SK-N-SH (cell line): ENCODE results near the gene MPO. TPM values are rescaled to one million over a fixed set of nuclear protein-coding genes. Genes with fewer than 3 reads are reported as not detected.

Experiments
- CTCF ChIA-PET: fragments of 300-600, 350-600 bp; formaldehyde crosslinking; extraction: SDS; loops from one replicate; lab custom pipeline; 2021; lab: Yijun Ruan, JAX
- POLR2A ChIA-PET: fragments of 350-600 bp; sonication (Branson Sonifier 250); formaldehyde crosslinking; extraction: SDS; loops from one replicate; lab custom pipeline; 2020; ENCODE audit warnings: antibody characterized with exemption, inconsistent platforms; lab: Yijun Ruan, JAX
- DNase-seq: peaks from one replicate; pipeline ENCODE4 v3.0.0; 2012
- H2AFZ ChIP-seq: fragments of 200-600 bp; sonication (generic); 2 replicates; pipeline ENCODE4 v1.8.1; 2016; ENCODE audit warnings: antibody characterized with exemption, mild to moderate bottlenecking, low read depth
- H3F3A ChIP-seq: fragments of 200-600 bp; sonication (generic); replicated peaks from 2 replicates; pipeline ENCODE3; 2016; ENCODE audit warnings: antibody characterized with exemption, mild to moderate bottlenecking; ENCODE audit not compliant: insufficient read depth
- H3K27ac ChIP-seq, 2 experiments: fragments of 200-500 bp in 1 of 2; fragments of 200-600 bp in 1 of 2; sonication (Bioruptor generic) in 1 of 2; sonication (generic), shearing (Covaris generic) in 1 of 2; 2 replicates each; pipeline versions ENCODE4 v1.5.1 to v1.6.1; 2014 to 2016; ENCODE audit warnings: low read depth in 2 of 2, inconsistent platforms in 1 of 2, low read length in 1 of 2, mild to moderate bottlenecking in 1 of 2, mixed read lengths in 1 of 2
- H3K27me3 ChIP-seq: fragments of 200-600 bp; sonication (generic), shearing (Covaris generic); 2 replicates; pipeline ENCODE4 v1.6.1; 2016; ENCODE audit warnings: mixed run types; ENCODE audit not compliant: insufficient read depth
- H3K36me3 ChIP-seq, 2 experiments: fragments of 200-500 bp in 1 of 2; fragments of 200-600 bp in 1 of 2; sonication (Bioruptor generic) in 1 of 2; sonication (generic) in 1 of 2; replicated peaks in 1 of 2; 2 replicates each; pipeline versions ENCODE3 to v1.5.1; 2014 to 2016; ENCODE audit warnings: low read length in 1 of 2, mild to moderate bottlenecking in 1 of 2; ENCODE audit not compliant: insufficient read depth in 2 of 2, control insufficient read depth in 1 of 2
- H3K4me1 ChIP-seq, 2 experiments: fragments of 200-500 bp in 1 of 2; fragments of 200-600 bp in 1 of 2; sonication (Bioruptor generic) in 1 of 2; sonication (generic), shearing (Covaris generic) in 1 of 2; 2 replicates each; pipeline versions ENCODE4 v1.5.1 to v1.6.1; 2014 to 2016; ENCODE audit warnings: low read depth in 1 of 2, low read length in 1 of 2, mixed run types in 1 of 2; ENCODE audit not compliant: insufficient read depth in 2 of 2, control insufficient read depth in 1 of 2
- H3K4me2 ChIP-seq: fragments of 200-600 bp; sonication (generic), shearing (Covaris generic); 2 replicates; pipeline ENCODE4 v1.6.1; 2017; ENCODE audit warnings: mixed run types
- H3K4me3 ChIP-seq, 2 experiments: fragments of 200-500 bp in 1 of 2; fragments of 200-600 bp in 1 of 2; sonication (Bioruptor generic) in 1 of 2; sonication (generic), shearing (Covaris generic) in 1 of 2; 2 replicates each; pipeline versions ENCODE4 v1.5.1 to v1.8.1; 2014 to 2016; ENCODE audit warnings: low read depth in 2 of 2, inconsistent platforms in 1 of 2, low read length in 1 of 2, mild to moderate bottlenecking in 1 of 2, mixed read lengths in 1 of 2, moderate library complexity in 1 of 2
- H3K79me2 ChIP-seq: fragments of 200-600 bp; sonication (generic); 2 replicates; pipeline ENCODE4 v1.8.1; 2017; ENCODE audit warnings: mild to moderate bottlenecking; ENCODE audit not compliant: insufficient read depth
- H3K9ac ChIP-seq: fragments of 200-600 bp; sonication (generic); 2 replicates; pipeline ENCODE4 v1.6.1; 2017; ENCODE audit warnings: mixed run types
- H3K9me2 ChIP-seq: fragments of 200-600 bp; sonication (generic); 2 replicates; pipeline ENCODE4 v1.6.1; 2017; ENCODE audit warnings: mixed run types
- H3K9me3 ChIP-seq: fragments of 200-600 bp; sonication (generic); 2 replicates; pipeline ENCODE4 v1.6.1; 2017; ENCODE audit warnings: mixed run types, mild to moderate bottlenecking, moderate library complexity
- H4K20me1 ChIP-seq: fragments of 200-600 bp; sonication (generic); 2 replicates; pipeline ENCODE4 v1.6.1; 2017; ENCODE audit warnings: mild to moderate bottlenecking, mixed run types; ENCODE audit not compliant: insufficient read depth
- EP300 ChIP-seq, 2 experiments: IDR thresholded peaks; 2 replicates each; pipeline versions ENCODE4 v1.4.0 to v1.6.1; 2012; ENCODE audit warnings: borderline replicate concordance in 1 of 2, low read depth in 1 of 2, low read length in 1 of 2
- NRF1 ChIP-seq: IDR thresholded peaks from 2 replicates; pipeline ENCODE4 v1.6.1; 2012; ENCODE audit warnings: low read depth, mild to moderate bottlenecking, low read length
- POLR2AphosphoS5 ChIP-seq: IDR thresholded peaks from 2 replicates; pipeline ENCODE4 v1.6.1; 2012; ENCODE audit warnings: low read depth, low read length
- RCOR1 ChIP-seq: fragments of 150-350 bp; IDR thresholded peaks from 2 replicates; pipeline ENCODE4 v1.6.1; 2017; ENCODE audit warnings: antibody characterized with exemption, low read length
- RXRA ChIP-seq: IDR thresholded peaks from 2 replicates; pipeline ENCODE4 v1.4.0; 2012; ENCODE audit warnings: low read depth, mild to moderate bottlenecking, borderline replicate concordance
- SIN3A ChIP-seq: IDR thresholded peaks from 2 replicates; pipeline ENCODE4 v1.6.1; 2012; ENCODE audit warnings: low read depth, mild to moderate bottlenecking, low read length, moderate library complexity, borderline replicate concordance
- SMC3 ChIP-seq: IDR thresholded peaks from 2 replicates; pipeline ENCODE4 v1.6.1; 2012; ENCODE audit warnings: low read depth, low read length, improper control_type of control experiment
- TCF12 ChIP-seq: IDR thresholded peaks from 2 replicates; pipeline ENCODE4 v1.4.0; 2012
- TEAD4 ChIP-seq: IDR thresholded peaks from 2 replicates; pipeline ENCODE4 v1.4.0; 2012; ENCODE audit warnings: mild to moderate bottlenecking, borderline replicate concordance; ENCODE audit not compliant: insufficient read depth
- YY1 ChIP-seq: IDR thresholded peaks from 2 replicates; pipeline ENCODE4 v1.4.0; 2012; ENCODE audit warnings: low read depth, mild to moderate bottlenecking
- WGBS: methylation state at CpG from one replicate; pipeline ENCODE4 v1.1.6; 2017; ENCODE audit warnings: low lambda C conversion rate; 5-methylcytosine and 5-hydroxymethylcytosine counted together
- polyA plus RNA-seq, 3 experiments: library from polyadenylated mRNA; depleted of rRNA; stranded (reverse); fragments of >200 nt; gene quantifications; 2 replicates each; pipeline ENCODE4 v1.2.3, GENCODE V29; 2012
- TF ChIP-seq, protein P1 (sequence below): IDR thresholded peaks from 2 replicates; pipeline ENCODE4 v1.4.0; 2012; ENCODE audit warnings: low read depth, borderline replicate concordance
- TF ChIP-seq, protein P2 (sequence below): IDR thresholded peaks from 2 replicates; pipeline ENCODE4 v1.6.1; 2012; ENCODE audit warnings: mild to moderate bottlenecking, low read depth, low read length, moderate library complexity
- TF ChIP-seq, protein P3 (sequence below): fragments of 150-350 bp; IDR thresholded peaks from 2 replicates; pipeline ENCODE4 v1.6.1; 2017; ENCODE audit warnings: antibody characterized with exemption, low read length, low read depth, borderline replicate concordance
- TF ChIP-seq, protein P4 (sequence below): fragments of 150-350 bp; IDR thresholded peaks from 2 replicates; pipeline ENCODE4 v1.6.1; 2016; ENCODE audit warnings: mild to moderate bottlenecking, low read depth, low read length

The MPO gene
- polyA plus RNA-seq, 1 of the 3 experiments (the other 2 are of a cell fraction): not detected

DNA sequence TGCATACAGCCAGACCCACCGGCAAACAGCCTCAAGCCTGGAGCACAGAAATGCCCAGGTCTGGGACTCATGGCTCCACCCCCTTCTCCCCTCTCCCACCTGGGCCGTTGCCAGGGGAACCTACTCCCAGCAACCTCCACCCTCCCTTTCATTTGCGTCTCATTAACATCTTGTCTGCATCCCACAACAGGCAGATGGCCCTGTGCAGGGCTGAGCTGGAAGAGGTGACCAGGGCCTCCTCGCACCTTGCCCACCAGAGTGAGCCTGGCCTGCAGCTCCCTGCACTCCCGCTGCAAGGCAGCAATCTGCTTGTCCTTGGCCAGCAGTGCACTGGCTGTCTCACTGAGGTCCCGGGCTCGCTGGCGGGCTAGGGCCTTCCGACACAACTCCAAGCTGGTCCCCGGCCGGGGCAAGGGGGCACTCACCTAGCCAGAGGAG, 44.6 kb upstream of the MPO start:
- Histone ChIP-seq H3K4me1 (peaks cover 0 to 40% of the 10 kb centered on the region in 2 experiments; a peak in 1 of 4 replicates), H2AFZ (no peak overlapping the region), H3F3A (no peaks in the 10 kb centered on the region), H4K20me1 (no peaks in the 10 kb centered on the region), H3K27ac (no peak overlapping the region), H3K9ac (no peak overlapping the region), H3K79me2 (no peaks in the 10 kb centered on the region), H3K9me3 (no peaks in the 10 kb centered on the region), H3K36me3 (no peaks in the 10 kb centered on the region), H3K27me3 (peaks cover 21% of the 10 kb centered on the region; the same call in 1 of the 2 replicates), H3K4me2 (no peak overlapping the region), H3K4me3 (no peak overlapping the region), H3K9me2 (no peaks in the 10 kb centered on the region)
- DNase-seq: peak; percentile 75
- TF ChIP-seq TCF12 (no peak), YY1 (no peak), TEAD4 (no peak), NRF1 (no peak), RXRA (no peak), POLR2AphosphoS5 (no peak), SIN3A (no peak), RCOR1 (no peak), SMC3 (no peak), EP300 (IDR thresholded peaks at IDR 0.05; ENCODE audit: borderline replicate concordance in 1 of 2, low read depth in 1 of 2, low read length in 1 of 2) (no peak)
- TF ChIP-seq, protein P1, sequence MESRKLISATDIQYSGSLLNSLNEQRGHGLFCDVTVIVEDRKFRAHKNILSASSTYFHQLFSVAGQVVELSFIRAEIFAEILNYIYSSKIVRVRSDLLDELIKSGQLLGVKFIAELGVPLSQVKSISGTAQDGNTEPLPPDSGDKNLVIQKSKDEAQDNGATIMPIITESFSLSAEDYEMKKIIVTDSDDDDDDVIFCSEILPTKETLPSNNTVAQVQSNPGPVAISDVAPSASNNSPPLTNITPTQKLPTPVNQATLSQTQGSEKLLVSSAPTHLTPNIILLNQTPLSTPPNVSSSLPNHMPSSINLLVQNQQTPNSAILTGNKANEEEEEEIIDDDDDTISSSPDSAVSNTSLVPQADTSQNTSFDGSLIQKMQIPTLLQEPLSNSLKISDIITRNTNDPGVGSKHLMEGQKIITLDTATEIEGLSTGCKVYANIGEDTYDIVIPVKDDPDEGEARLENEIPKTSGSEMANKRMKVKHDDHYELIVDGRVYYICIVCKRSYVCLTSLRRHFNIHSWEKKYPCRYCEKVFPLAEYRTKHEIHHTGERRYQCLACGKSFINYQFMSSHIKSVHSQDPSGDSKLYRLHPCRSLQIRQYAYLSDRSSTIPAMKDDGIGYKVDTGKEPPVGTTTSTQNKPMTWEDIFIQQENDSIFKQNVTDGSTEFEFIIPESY: no peak
- TF ChIP-seq, protein P2, sequence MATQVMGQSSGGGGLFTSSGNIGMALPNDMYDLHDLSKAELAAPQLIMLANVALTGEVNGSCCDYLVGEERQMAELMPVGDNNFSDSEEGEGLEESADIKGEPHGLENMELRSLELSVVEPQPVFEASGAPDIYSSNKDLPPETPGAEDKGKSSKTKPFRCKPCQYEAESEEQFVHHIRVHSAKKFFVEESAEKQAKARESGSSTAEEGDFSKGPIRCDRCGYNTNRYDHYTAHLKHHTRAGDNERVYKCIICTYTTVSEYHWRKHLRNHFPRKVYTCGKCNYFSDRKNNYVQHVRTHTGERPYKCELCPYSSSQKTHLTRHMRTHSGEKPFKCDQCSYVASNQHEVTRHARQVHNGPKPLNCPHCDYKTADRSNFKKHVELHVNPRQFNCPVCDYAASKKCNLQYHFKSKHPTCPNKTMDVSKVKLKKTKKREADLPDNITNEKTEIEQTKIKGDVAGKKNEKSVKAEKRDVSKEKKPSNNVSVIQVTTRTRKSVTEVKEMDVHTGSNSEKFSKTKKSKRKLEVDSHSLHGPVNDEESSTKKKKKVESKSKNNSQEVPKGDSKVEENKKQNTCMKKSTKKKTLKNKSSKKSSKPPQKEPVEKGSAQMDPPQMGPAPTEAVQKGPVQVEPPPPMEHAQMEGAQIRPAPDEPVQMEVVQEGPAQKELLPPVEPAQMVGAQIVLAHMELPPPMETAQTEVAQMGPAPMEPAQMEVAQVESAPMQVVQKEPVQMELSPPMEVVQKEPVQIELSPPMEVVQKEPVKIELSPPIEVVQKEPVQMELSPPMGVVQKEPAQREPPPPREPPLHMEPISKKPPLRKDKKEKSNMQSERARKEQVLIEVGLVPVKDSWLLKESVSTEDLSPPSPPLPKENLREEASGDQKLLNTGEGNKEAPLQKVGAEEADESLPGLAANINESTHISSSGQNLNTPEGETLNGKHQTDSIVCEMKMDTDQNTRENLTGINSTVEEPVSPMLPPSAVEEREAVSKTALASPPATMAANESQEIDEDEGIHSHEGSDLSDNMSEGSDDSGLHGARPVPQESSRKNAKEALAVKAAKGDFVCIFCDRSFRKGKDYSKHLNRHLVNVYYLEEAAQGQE: no peak
- TF ChIP-seq, protein P3, sequence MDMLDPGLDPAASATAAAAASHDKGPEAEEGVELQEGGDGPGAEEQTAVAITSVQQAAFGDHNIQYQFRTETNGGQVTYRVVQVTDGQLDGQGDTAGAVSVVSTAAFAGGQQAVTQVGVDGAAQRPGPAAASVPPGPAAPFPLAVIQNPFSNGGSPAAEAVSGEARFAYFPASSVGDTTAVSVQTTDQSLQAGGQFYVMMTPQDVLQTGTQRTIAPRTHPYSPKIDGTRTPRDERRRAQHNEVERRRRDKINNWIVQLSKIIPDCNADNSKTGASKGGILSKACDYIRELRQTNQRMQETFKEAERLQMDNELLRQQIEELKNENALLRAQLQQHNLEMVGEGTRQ: no peak
- TF ChIP-seq, protein P4, sequence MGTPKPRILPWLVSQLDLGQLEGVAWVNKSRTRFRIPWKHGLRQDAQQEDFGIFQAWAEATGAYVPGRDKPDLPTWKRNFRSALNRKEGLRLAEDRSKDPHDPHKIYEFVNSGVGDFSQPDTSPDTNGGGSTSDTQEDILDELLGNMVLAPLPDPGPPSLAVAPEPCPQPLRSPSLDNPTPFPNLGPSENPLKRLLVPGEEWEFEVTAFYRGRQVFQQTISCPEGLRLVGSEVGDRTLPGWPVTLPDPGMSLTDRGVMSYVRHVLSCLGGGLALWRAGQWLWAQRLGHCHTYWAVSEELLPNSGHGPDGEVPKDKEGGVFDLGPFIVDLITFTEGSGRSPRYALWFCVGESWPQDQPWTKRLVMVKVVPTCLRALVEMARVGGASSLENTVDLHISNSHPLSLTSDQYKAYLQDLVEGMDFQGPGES: no peak
- 91% methylated on average over 11 of the region's 11 CpGs for WGBS
- ChIA-PET POLR2A (interaction anchor here (1.1 to 5.8 kb wide), 2 partner anchors 11 to 26 kb away, joined by 4 to 57 read pairs; partner anchors contain the start of gene SUPT4H1), CTCF (interaction anchor here (0.9 to 2.0 kb wide), 4 partner anchors 8 to 76 kb away, joined by 3 to 7 read pairs (median 6); partner anchors contain the start of gene SUPT4H1)
